IMR-90 (cell line): ENCODE data around the gene LRRC36. TPM values are rescaled to one million over a fixed set of nuclear protein-coding genes. Genes with fewer than 3 reads are reported as not detected.

ENCODE experiments used
- ATAC-seq: fragments of 200-7000 bp; cut with Tn5 transposase; 2 replicates; pipeline ENCODE4 v1.9.1; 2020; ENCODE audit warnings: low read depth, mild to moderate bottlenecking, moderate library complexity
- BruUV-seq: library from RNA; stranded (reverse); fragments of 400-500 nt; replicated peaks from 2 replicates; lab custom pipeline; 2021; lab: Mats Ljungman, UMichigan
- CTCF ChIA-PET: fragments of 300-600 bp; formaldehyde crosslinking; extraction: SDS; loops from one replicate; lab custom pipeline; 2021; ENCODE audit warnings: antibody characterized with exemption; lab: Yijun Ruan, JAX
- POLR2A ChIA-PET: fragments of 300-600 bp; sonication (Branson Sonifier 250); formaldehyde crosslinking; loops from one replicate; lab custom pipeline; 2022; ENCODE audit warnings: antibody characterized with exemption; ENCODE audit not compliant: unreplicated experiment; lab: Charles Lee
- DNase-seq: peaks from one replicate; pipeline ENCODE4 v3.0.0; 2013
- H2AFZ ChIP-seq: replicated peaks from 2 replicates; pipeline ENCODE3; 2013; ENCODE audit warnings: low read length, mild to moderate bottlenecking; ENCODE audit not compliant: poor library complexity
- H2AK5ac ChIP-seq: 2 replicates; pipeline ENCODE4 v1.6.1; 2013; ENCODE audit warnings: low read depth, low read length, inconsistent platforms
- H2AK9ac ChIP-seq: replicated peaks from 2 replicates; pipeline ENCODE3; 2013; ENCODE audit warnings: mild to moderate bottlenecking, low read depth, low read length, moderate library complexity; ENCODE audit not compliant: poor library complexity
- H2BK120ac ChIP-seq: 2 replicates; pipeline ENCODE4 v1.6.1; 2013; ENCODE audit warnings: low read depth, low read length, inconsistent platforms
- H2BK15ac ChIP-seq: 3 replicates; pipeline ENCODE4 v1.6.1; 2013; ENCODE audit warnings: low read depth, low read length, inconsistent platforms
- H2BK20ac ChIP-seq: 2 replicates; pipeline ENCODE4 v1.6.1; 2013; ENCODE audit warnings: low read depth, mild to moderate bottlenecking, inconsistent platforms, low read length, moderate library complexity
- H2BK5ac ChIP-seq: 2 replicates; pipeline ENCODE4 v1.6.1; 2013; ENCODE audit warnings: mild to moderate bottlenecking, low read depth, low read length, inconsistent platforms; ENCODE audit not compliant: poor library complexity, severe bottlenecking
- H3K14ac ChIP-seq: replicated peaks from 2 replicates; pipeline ENCODE4 v1.6.1; 2013; ENCODE audit warnings: low read depth, low read length, inconsistent platforms
- H3K18ac ChIP-seq: 2 replicates; pipeline ENCODE4 v1.6.1; 2013; ENCODE audit warnings: low read depth, low read length, control low read depth
- H3K23ac ChIP-seq: 2 replicates; pipeline ENCODE4 v1.6.1; 2013; ENCODE audit warnings: low read depth, low read length, inconsistent platforms
- H3K27ac ChIP-seq: 2 replicates; pipeline ENCODE4 v1.5.1; 2013; ENCODE audit warnings: mild to moderate bottlenecking, control low read depth, low read length; ENCODE audit not compliant: insufficient read depth
- H3K27me3 ChIP-seq: 2 replicates; pipeline ENCODE4 v1.6.1; 2013; ENCODE audit warnings: low read length; ENCODE audit not compliant: control insufficient read depth, insufficient read depth
- H3K36me3 ChIP-seq: 2 replicates; pipeline ENCODE4 v1.6.1; 2013; ENCODE audit warnings: low read length, mixed read lengths; ENCODE audit not compliant: control insufficient read depth, insufficient read depth
- H3K4ac ChIP-seq: 2 replicates; pipeline ENCODE4 v1.6.1; 2013; ENCODE audit warnings: low read depth, low read length, inconsistent platforms
- H3K4me1 ChIP-seq: 2 replicates; pipeline ENCODE4 v1.6.1; 2013; ENCODE audit warnings: low read length, mixed read lengths; ENCODE audit not compliant: control insufficient read depth, insufficient read depth
- H3K4me2 ChIP-seq: 2 replicates; pipeline ENCODE4 v1.6.1; 2013; ENCODE audit warnings: low read depth, mild to moderate bottlenecking, control low read depth, low read length, moderate library complexity
- H3K4me3 ChIP-seq: 2 replicates; pipeline ENCODE4 v1.5.1; 2013; ENCODE audit warnings: low read depth, mild to moderate bottlenecking, control low read depth, low read length, moderate library complexity; ENCODE audit not compliant: insufficient read depth
- H3K56ac ChIP-seq: 2 replicates; pipeline ENCODE4 v1.6.1; 2013; ENCODE audit warnings: low read length, inconsistent platforms; ENCODE audit not compliant: insufficient read depth; ENCODE audit errors: extremely low read depth
- H3K79me1 ChIP-seq, 2 experiments: 2 replicates each; pipeline ENCODE4 v1.6.1; 2013; ENCODE audit warnings: low read length in 2 of 2, inconsistent platforms in 1 of 2, low read depth in 1 of 2
- H3K9ac ChIP-seq: 2 replicates; pipeline ENCODE4 v1.6.1; 2013; ENCODE audit warnings: low read depth, low read length, control low read depth
- H3K9me1 ChIP-seq: 2 replicates; pipeline ENCODE4 v1.6.1; 2013; ENCODE audit warnings: low read length, inconsistent platforms; ENCODE audit not compliant: insufficient read depth
- H3K9me3 ChIP-seq: 2 replicates; pipeline ENCODE4 v1.6.1; 2013; ENCODE audit warnings: low read length; ENCODE audit not compliant: control insufficient read depth, insufficient read depth
- H4K20me1 ChIP-seq: 2 replicates; pipeline ENCODE4 v1.6.1; 2013; ENCODE audit warnings: low read length, inconsistent platforms; ENCODE audit not compliant: insufficient read depth
- H4K5ac ChIP-seq: 2 replicates; pipeline ENCODE4 v1.6.1; 2013; ENCODE audit warnings: mild to moderate bottlenecking, low read depth, low read length, control low read depth
- H4K8ac ChIP-seq, 2 experiments: 2 replicates each; pipeline ENCODE4 v1.6.1; 2013; ENCODE audit warnings: low read depth in 2 of 2, low read length in 2 of 2, control low read depth in 1 of 2, inconsistent platforms in 1 of 2
- H4K91ac ChIP-seq: 2 replicates; pipeline ENCODE4 v1.6.1; 2013; ENCODE audit warnings: low read depth, low read length, inconsistent platforms; ENCODE audit not compliant: insufficient read depth
- BHLHE40 ChIP-seq: fragments of 150-350 bp; IDR thresholded peaks from 2 replicates; pipeline ENCODE4 v1.6.1; 2016; ENCODE audit warnings: mild to moderate bottlenecking, low read depth, low read length
- CEBPB ChIP-seq: IDR thresholded peaks from 2 replicates; pipeline ENCODE4 v1.6.1; 2012; ENCODE audit warnings: low read depth, low read length, improper control_type of control experiment
- CHD1 ChIP-seq: IDR thresholded peaks from 2 replicates; pipeline ENCODE4 v1.6.1; 2012; ENCODE audit warnings: low read depth, low read length, improper control_type of control experiment
- CTCF ChIP-seq: conservative IDR thresholded peaks from 2 replicates; pipeline ENCODE4 v1.5.1; 2012; ENCODE audit warnings: mild to moderate bottlenecking, low read depth, low read length, improper control_type of control experiment
- ELK1 ChIP-seq: fragments of 150-350 bp; IDR thresholded peaks from 2 replicates; pipeline ENCODE4 v1.6.1; 2016; ENCODE audit warnings: low read depth, mild to moderate bottlenecking, low read length, moderate library complexity, borderline replicate concordance
- FOS ChIP-seq: fragments of 150-350 bp; IDR thresholded peaks from 2 replicates; pipeline ENCODE4 v1.6.1; 2016; ENCODE audit warnings: low read depth, low read length
- MAFK ChIP-seq: IDR thresholded peaks from 2 replicates; pipeline ENCODE4 v1.6.1; 2012; ENCODE audit warnings: low read depth, low read length, improper control_type of control experiment
- MAZ ChIP-seq: IDR thresholded peaks from 2 replicates; pipeline ENCODE4 v1.6.1; 2012; ENCODE audit warnings: low read depth, mild to moderate bottlenecking, low read length, improper control_type of control experiment, moderate library complexity, borderline replicate concordance
- MXI1 ChIP-seq: IDR thresholded peaks from 2 replicates; pipeline ENCODE4 v1.6.1; 2012; ENCODE audit warnings: low read depth, mild to moderate bottlenecking, low read length, moderate library complexity, borderline replicate concordance
- NFE2L2 ChIP-seq: fragments of 150-350 bp; IDR thresholded peaks from 2 replicates; pipeline ENCODE4 v1.6.1; 2016; ENCODE audit warnings: low read depth, mild to moderate bottlenecking, low read length
- POLR2A ChIP-seq: IDR thresholded peaks from 2 replicates; pipeline ENCODE4 v1.6.1; 2012; ENCODE audit warnings: mild to moderate bottlenecking, low read depth, low read length
- RAD21 ChIP-seq: IDR thresholded peaks from 2 replicates; pipeline ENCODE4 v1.6.1; 2012; ENCODE audit warnings: low read length, improper control_type of control experiment
- SMC3 ChIP-seq: fragments of 150-350 bp; IDR thresholded peaks from 2 replicates; pipeline ENCODE4 v1.6.1; 2016; ENCODE audit warnings: low read depth, mild to moderate bottlenecking, antibody characterized with exemption, low read length, moderate library complexity
- USF2 ChIP-seq: fragments of 150-350 bp; IDR thresholded peaks from 2 replicates; pipeline ENCODE4 v1.6.1; 2017; ENCODE audit warnings: mild to moderate bottlenecking, antibody characterized with exemption, low read length, low read depth
- WGBS, 2 experiments: methylation state at CpG; one replicate each; pipeline versions ENCODE4 v1.1.5 to v1.1.7; 2013; ENCODE audit warnings: missing lambda C conversion rate in 2 of 2; ENCODE audit not compliant: insufficient read length in 1 of 2; ENCODE audit errors: extremely low coverage in 2 of 2; 5-methylcytosine and 5-hydroxymethylcytosine counted together
- dilution Hi-C: fragments of 300-500 bp; cut with HindIII; formaldehyde crosslinking; loops from one replicate; pipeline ENCODE4 v1.14.3; 2018; ENCODE audit warnings: low sequenced_read_pairs; ENCODE audit not compliant: unreplicated experiment
- in situ Hi-C: fragments of 300-500 bp; cut with MboI; formaldehyde crosslinking; loops from 3 replicates; pipeline ENCODE4 v1.14.3; 2019; ENCODE audit warnings: low sequenced_read_pairs, inconsistent platforms, mixed read lengths
- intact Hi-C: fragments of 100-400 bp; cut with micrococcal nuclease; formaldehyde crosslinking; loops from 2 replicates; pipeline ENCODE4 v1.10.0; 2022
- polyA plus RNA-seq, 3 experiments: library from polyadenylated mRNA; depleted of rRNA; stranded (reverse); fragments of >200 nt; gene quantifications; 2 replicates each; pipeline ENCODE4 v1.2.3, GENCODE V29; 2012; ENCODE audit warnings: low replicate concordance in 1 of 3
- total RNA-seq: library from RNA; depleted of rRNA; stranded (reverse); fragments of >200 nt; gene quantifications from 2 replicates; pipeline ENCODE4 v1.2.3, GENCODE V29; 2012

Gene LRRC36
- total and polyA plus RNA-seq, 2 of the 4 experiments (the other 2 are of a cell fraction): 0.18 to 0.29 TPM

GRCh38 chr16:67388591-67388990, 62.0 kb downstream of the LRRC36 start:
- H2AFZ ChIP-seq: no peak overlapping the region

More at GRCh38 chr16:67388591-67388990, 62.0 kb downstream of the LRRC36 start:
- Histone ChIP-seq H2AK5ac (no peak overlapping the region), H2BK20ac (no peak overlapping the region), H3K79me1 (no peaks in the 10 kb centered on the region), H3K27ac (no peak overlapping the region), H3K36me3 (no peaks in the 10 kb centered on the region), H3K9me3 (no peaks in the 10 kb centered on the region), H3K4me3 (no peak overlapping the region), H2BK120ac (no peak overlapping the region), H3K27me3 (peaks cover 24% of the 10 kb centered on the region), H2BK15ac (no peak overlapping the region), H2AK9ac (no peak overlapping the region), H3K14ac (no peak overlapping the region), H3K4me1 (peaks cover 5% of the 10 kb centered on the region; the same call in 1 of the 2 replicates), H3K56ac (no peak overlapping the region), H3K4me2 (no peak overlapping the region), H3K9ac (no peak overlapping the region), H4K5ac (no peak overlapping the region), H4K8ac (no peak overlapping the region), H3K23ac (no peak overlapping the region), H3K4ac (no peak overlapping the region), H4K20me1 (no peaks in the 10 kb centered on the region), H3K18ac (no peak overlapping the region), H2BK5ac (no peak overlapping the region), H3K9me1 (peaks cover 5% of the 10 kb centered on the region; the same call in 1 of the 2 replicates), H4K91ac (no peak overlapping the region)
- TF ChIP-seq BHLHE40 (no peak), RAD21 (no peak), MXI1 (no peak), MAFK (no peak), SMC3 (no peak), USF2 (no peak), POLR2A (no peak), MAZ (no peak), CEBPB (no peak), NFE2L2 (no peak), CHD1 (no peak), FOS (no peak), ELK1 (no peak), CTCF (no peak)
- intact Hi-C loops (no loop called here), dilution Hi-C loops (no loop called here), in situ Hi-C loops (no loop called here)
- ATAC-seq (no peak), DNase-seq (no peak)
- BruUV-seq: no TSS peak
- no CpG with 5 or more reads among the region's 2 CpGs for WGBS, 2 experiments
- ChIA-PET CTCF (no interaction called here), POLR2A (interaction anchor here (0.5 to 0.6 kb wide), 2 partner anchors 171 to 185 kb away, joined by 4 to 6 read pairs; no protein-coding TSS in a partner anchor)
